GM12878 (cell line): Measurements from ENCODE around the gene ERC1. TPM values are rescaled to one million over a fixed set of nuclear protein-coding genes. Genes with fewer than 3 reads are reported as not detected.

Source experiments
- ATAC-seq: fragments of 200-7000 bp; cut with Tn5 transposase; 3 replicates; pipeline ENCODE4 v1.9.1; 2020; ENCODE audit warnings: mild to moderate bottlenecking, moderate library complexity
- BruUV-seq: library from RNA; stranded (reverse); fragments of 400-500 nt; replicated peaks from 2 replicates; lab custom pipeline; 2021; lab: Mats Ljungman, UMichigan
- CTCF ChIA-PET: fragments of 300-600 bp; sonication (Branson Sonifier 250); formaldehyde crosslinking; extraction: SDS; loops from one replicate; lab custom pipeline; 2021; ENCODE audit warnings: inconsistent platforms; lab: Yijun Ruan, JAX
- POLR2A ChIA-PET: fragments of 350-600 bp; formaldehyde crosslinking; extraction: SDS; loops from one replicate; lab custom pipeline; 2021; ENCODE audit warnings: inconsistent platforms; lab: Charles Lee
- RAD21 ChIA-PET: fragments of 300-600 bp; sonication (Branson Sonifier 250); formaldehyde crosslinking; loops from one replicate; lab custom pipeline; 2023; ENCODE audit warnings: antibody characterized with exemption; ENCODE audit not compliant: unreplicated experiment; lab: Charles Lee
- SMC1A ChIA-PET: fragments of 300-600 bp; sonication (Branson Sonifier 250); formaldehyde crosslinking; loops from one replicate; lab custom pipeline; 2023; ENCODE audit not compliant: unreplicated experiment, uncharacterized antibody; lab: Charles Lee
- DNase-seq: peaks from one replicate; pipeline ENCODE4 v3.0.0-alpha.2; 2011; ENCODE audit warnings: low read depth, low spot score
- FAIRE-seq: peaks from 3 replicates; lab custom pipeline; 2011; peaks lifted over from hg19 to GRCh38; lab: Jason Lieb, UNC
- H2AFZ ChIP-seq: 2 replicates; pipeline ENCODE4 v1.6.0; 2011; ENCODE audit warnings: low read depth, low read length, control low read depth; ENCODE audit not compliant: control insufficient read depth
- H3K27ac ChIP-seq: 2 replicates; pipeline ENCODE4 v1.5.1; 2011; ENCODE audit warnings: control low read depth; ENCODE audit not compliant: control insufficient read depth, insufficient read depth
- H3K27me3 ChIP-seq, 2 experiments: replicated peaks in 1 of 2; 2 replicates each; pipeline versions ENCODE4 v1.6.0 to v1.6.1; 2011; ENCODE audit warnings: low read length in 1 of 2; ENCODE audit not compliant: control insufficient read depth in 2 of 2, insufficient read depth in 2 of 2
- H3K36me3 ChIP-seq, 2 experiments: 2 replicates each; pipeline ENCODE4 v1.5.1; 2011; ENCODE audit warnings: low read length in 1 of 2; ENCODE audit not compliant: control insufficient read depth in 2 of 2, insufficient read depth in 2 of 2
- H3K4me1 ChIP-seq: 2 replicates; pipeline ENCODE4 v1.6.1; 2011; ENCODE audit warnings: mild to moderate bottlenecking, low read length, moderate library complexity, mixed read lengths; ENCODE audit not compliant: control insufficient read depth, insufficient read depth
- H3K4me2 ChIP-seq: 2 replicates; pipeline ENCODE4 v1.6.0; 2011; ENCODE audit warnings: control low read depth; ENCODE audit not compliant: control insufficient read depth, insufficient read depth
- H3K4me3 ChIP-seq: fragments of 200-600 bp; sonication (generic); 2 replicates; pipeline ENCODE4 v1.5.1; 2016
- H3K79me2 ChIP-seq: 2 replicates; pipeline ENCODE4 v1.6.0; 2011; ENCODE audit warnings: low read length; ENCODE audit not compliant: control insufficient read depth, insufficient read depth
- H3K9ac ChIP-seq: 2 replicates; pipeline ENCODE4 v1.8.0; 2011; ENCODE audit warnings: low read length, control low read depth, mixed read lengths; ENCODE audit not compliant: control insufficient read depth, insufficient read depth
- H3K9me3 ChIP-seq: replicated peaks from 3 replicates; pipeline ENCODE4 v1.5.1; 2011; ENCODE audit warnings: mild to moderate bottlenecking, low read length; ENCODE audit not compliant: control insufficient read depth, insufficient read depth
- H4K20me1 ChIP-seq: 2 replicates; pipeline ENCODE4 v1.6.0; 2011; ENCODE audit not compliant: control insufficient read depth, insufficient read depth
- BACH1 ChIP-seq: fragments of 450-650 bp; IDR thresholded peaks from 2 replicates; pipeline ENCODE4 v1.6.1; 2017; ENCODE audit warnings: mild to moderate bottlenecking, borderline replicate concordance
- CHD4 ChIP-seq: fragments of 200-600 bp; sonication (generic); IDR thresholded peaks from 2 replicates; pipeline ENCODE4 v1.6.1; 2016; ENCODE audit warnings: mild to moderate bottlenecking
- HDGF ChIP-seq: fragments of 450-650 bp; IDR thresholded peaks from 2 replicates; pipeline ENCODE4 v1.6.1; 2016; ENCODE audit warnings: antibody characterized with exemption
- HSF1 ChIP-seq: fragments of 150-350 bp; IDR thresholded peaks from 2 replicates; pipeline ENCODE4 v1.6.1; 2014; ENCODE audit warnings: mild to moderate bottlenecking, low read depth, low read length
- JUND ChIP-seq: IDR thresholded peaks from 2 replicates; pipeline ENCODE4 v1.6.1; 2012; ENCODE audit warnings: low read depth, mild to moderate bottlenecking, low read length, improper control_type of control experiment, moderate library complexity
- KLF5 ChIP-seq: fragments of 450-650 bp; IDR thresholded peaks from 2 replicates; pipeline ENCODE4 v1.6.1; 2014; ENCODE audit warnings: mild to moderate bottlenecking; ENCODE audit not compliant: partially characterized antibody
- NFYA ChIP-seq: IDR thresholded peaks from 2 replicates; pipeline ENCODE4 v1.6.1; 2011; ENCODE audit warnings: low read depth, mild to moderate bottlenecking, low read length, improper control_type of control experiment, borderline replicate concordance
- NFYB ChIP-seq: IDR thresholded peaks from 2 replicates; pipeline ENCODE4 v1.6.1; 2011; ENCODE audit warnings: low read depth, mild to moderate bottlenecking, low read length, improper control_type of control experiment, moderate library complexity; ENCODE audit not compliant: insufficient read depth
- PAX8 ChIP-seq: fragments of 450-650 bp; IDR thresholded peaks from 2 replicates; pipeline ENCODE4 v1.6.1; 2017; ENCODE audit warnings: mild to moderate bottlenecking, moderate library complexity
- RUNX3 ChIP-seq: IDR thresholded peaks from 2 replicates; pipeline ENCODE4 v1.6.1; 2012; ENCODE audit warnings: low read length, inconsistent platforms
- SKIL ChIP-seq: fragments of 450-650 bp; IDR thresholded peaks from 2 replicates; pipeline ENCODE4 v1.6.1; 2017; ENCODE audit warnings: mild to moderate bottlenecking, low read depth, inconsistent platforms; ENCODE audit not compliant: poor library complexity, severe bottlenecking
- SP1 ChIP-seq: IDR thresholded peaks from one replicate; pipeline ENCODE4 v1.6.1; 2011; ENCODE audit warnings: low read depth, low read length
- STAT3 ChIP-seq: IDR thresholded peaks from 2 replicates; pipeline ENCODE4 v1.6.1; 2011; ENCODE audit warnings: low read depth, low read length, improper control_type of control experiment
- SUZ12 ChIP-seq: fragments of 200-600 bp; sonication (generic); IDR thresholded peaks from one replicate; pipeline ENCODE4 v1.6.1; 2018; ENCODE audit warnings: antibody characterized with exemption, mild to moderate bottlenecking; ENCODE audit not compliant: unreplicated experiment
- WRNIP1 ChIP-seq: IDR thresholded peaks from 2 replicates; pipeline ENCODE4 v1.6.1; 2011; ENCODE audit warnings: low read depth, low read length, improper control_type of control experiment, borderline replicate concordance
- ZNF592 ChIP-seq: fragments of 450-650 bp; IDR thresholded peaks from 2 replicates; pipeline ENCODE4 v1.6.1; 2017; ENCODE audit warnings: mild to moderate bottlenecking, moderate library complexity
- ZSCAN29 ChIP-seq: fragments of 450-650 bp; IDR thresholded peaks from 2 replicates; pipeline ENCODE4 v1.6.1; 2017; ENCODE audit warnings: mild to moderate bottlenecking, moderate library complexity
- WGBS: methylation state at CpG from one replicate; pipeline ENCODE4 v1.1.6; 2016; ENCODE audit warnings: low lambda C conversion rate; ENCODE audit not compliant: insufficient replicate concordance, insufficient coverage; ENCODE audit errors: missing lambda C conversion rate; 5-methylcytosine and 5-hydroxymethylcytosine counted together
- in situ Hi-C: fragments of 300-500 bp; cut with MboI; formaldehyde crosslinking; loops from 9 replicates; pipeline ENCODE4 v1.14.3; 2018; ENCODE audit warnings: mixed read lengths
- intact Hi-C: fragments of 100-400 bp; cut with micrococcal nuclease; formaldehyde crosslinking; loops from one replicate; pipeline ENCODE4 v1.14.2; 2022; ENCODE audit not compliant: unreplicated experiment
- polyA plus RNA-seq, 11 experiments: library from polyadenylated mRNA; depleted of rRNA in 4 of 11; unstranded in 6 of 11; stranded (reverse) in 5 of 11; fragments of >200 nt; fragmentation: Nextera tagmentation in 4 of 11; fragmentation: Illumina TruSeq in 1 of 11; extraction: Ambion mirVana in 4 of 11; extraction: Trizol in 1 of 11; gene quantifications; 1 replicate in 1 of 11; 2 replicates in 10 of 11; pipeline versions ENCODE4 v1.2.1 to v1.2.3, GENCODE V29; 2011 to 2016; ENCODE audit warnings: inconsistent platforms in 2 of 11, missing spikeins in 2 of 11, low read depth in 1 of 11
- total RNA-seq, 4 experiments: library from RNA; depleted of rRNA in 3 of 4; stranded (reverse); fragments of >200 nt in 3 of 4; fragmentation: Illumina TruSeq in 1 of 4; extraction: Trizol in 1 of 4; gene quantifications; 2 replicates each; pipeline versions ENCODE4 v1.2.1 to v1.2.3, GENCODE V29; 2013 to 2021
- TF ChIP-seq, protein P1 (sequence below): IDR thresholded peaks from 2 replicates; pipeline ENCODE4 v1.6.1; 2011; ENCODE audit warnings: low read depth, mild to moderate bottlenecking, low read length, moderate library complexity, borderline replicate concordance; ENCODE audit errors: extremely low read depth

The ERC1 gene
- total and polyA plus RNA-seq, 10 of the 15 experiments (the other 5 are each of a cell fraction or from before 2014, with no cell fraction given) = 0.75 to 8.0 (median 5.0) TPM

GRCh38 chr12:1355396-1355795 is 364.4 kb downstream of the ERC1 start:
- no peaks in the 10 kb centered on the region for H3K79me2 ChIP-seq
- H3K4me2 ChIP-seq = no peak overlapping the region
- no peaks in the 10 kb centered on the region for H4K20me1 ChIP-seq
- no peak overlapping the region for H3K27ac ChIP-seq
- POLR2A ChIA-PET = no interaction called here
- SMC1A ChIA-PET = interaction anchor here (0.9 to 1.2 kb wide), 5 partner anchors 10 to 228 kb away, joined by 3 to 5 read pairs (median 3); no protein-coding TSS in a partner anchor
- in situ Hi-C loops (no loop called here), intact Hi-C loops (no loop called here)
- DNase-seq (no peak), ATAC-seq (no peak), FAIRE-seq (no peak)
- H3K9ac ChIP-seq = no peak overlapping the region
- no peaks in the 10 kb centered on the region for H3K4me1 ChIP-seq
- 23% methylated on average over 4 of the region's 4 CpGs for WGBS
- H3K27me3 ChIP-seq = no peaks in the 10 kb centered on the region
- RAD21 ChIA-PET = interaction anchor here (1.7 kb wide), 1 partner anchor 237 kb away, joined by 7 read pairs; no protein-coding TSS in a partner anchor
- H2AFZ ChIP-seq = no peak overlapping the region
- no TSS peak for BruUV-seq
- CTCF ChIA-PET = interaction anchor here (0.5 to 1.5 kb wide), 4 partner anchors 14 to 1501 kb away, joined by 3 to 8 read pairs (median 4); no protein-coding TSS in a partner anchor
- no peaks in the 10 kb centered on the region for H3K9me3 ChIP-seq
- no peaks in the 10 kb centered on the region for H3K36me3 ChIP-seq
- H3K4me3 ChIP-seq = no peak overlapping the region
- TF ChIP-seq SP1 = no peak
- TF ChIP-seq SUZ12 = no peak
- TF ChIP-seq, protein P1, sequence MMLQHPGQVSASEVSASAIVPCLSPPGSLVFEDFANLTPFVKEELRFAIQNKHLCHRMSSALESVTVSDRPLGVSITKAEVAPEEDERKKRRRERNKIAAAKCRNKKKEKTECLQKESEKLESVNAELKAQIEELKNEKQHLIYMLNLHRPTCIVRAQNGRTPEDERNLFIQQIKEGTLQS = no peak
- no peak for TF ChIP-seq ZNF592
- TF ChIP-seq WRNIP1 = no peak
- no peak for TF ChIP-seq PAX8
- no peak for TF ChIP-seq HDGF
- no peak for TF ChIP-seq HSF1
- no peak for TF ChIP-seq BACH1
- no peak for TF ChIP-seq RUNX3
- TF ChIP-seq NFYB = no peak
- TF ChIP-seq STAT3 = no peak
- no peak for TF ChIP-seq SKIL
- no peak for TF ChIP-seq ZSCAN29
- no peak for TF ChIP-seq JUND
- TF ChIP-seq CHD4 = no peak
- TF ChIP-seq KLF5 = no peak
- no peak for TF ChIP-seq NFYA
